ENCODE measurements around the gene AMH. TPM values are rescaled to one million over a fixed set of nuclear protein-coding genes. Genes with fewer than 3 reads are reported as not detected.

AMH gene
- polyA plus RNA-seq, 1 donor (not counting 4 experiments of a cell fraction or from before 2014, with no cell fraction given) = 0.07 TPM

DNA sequence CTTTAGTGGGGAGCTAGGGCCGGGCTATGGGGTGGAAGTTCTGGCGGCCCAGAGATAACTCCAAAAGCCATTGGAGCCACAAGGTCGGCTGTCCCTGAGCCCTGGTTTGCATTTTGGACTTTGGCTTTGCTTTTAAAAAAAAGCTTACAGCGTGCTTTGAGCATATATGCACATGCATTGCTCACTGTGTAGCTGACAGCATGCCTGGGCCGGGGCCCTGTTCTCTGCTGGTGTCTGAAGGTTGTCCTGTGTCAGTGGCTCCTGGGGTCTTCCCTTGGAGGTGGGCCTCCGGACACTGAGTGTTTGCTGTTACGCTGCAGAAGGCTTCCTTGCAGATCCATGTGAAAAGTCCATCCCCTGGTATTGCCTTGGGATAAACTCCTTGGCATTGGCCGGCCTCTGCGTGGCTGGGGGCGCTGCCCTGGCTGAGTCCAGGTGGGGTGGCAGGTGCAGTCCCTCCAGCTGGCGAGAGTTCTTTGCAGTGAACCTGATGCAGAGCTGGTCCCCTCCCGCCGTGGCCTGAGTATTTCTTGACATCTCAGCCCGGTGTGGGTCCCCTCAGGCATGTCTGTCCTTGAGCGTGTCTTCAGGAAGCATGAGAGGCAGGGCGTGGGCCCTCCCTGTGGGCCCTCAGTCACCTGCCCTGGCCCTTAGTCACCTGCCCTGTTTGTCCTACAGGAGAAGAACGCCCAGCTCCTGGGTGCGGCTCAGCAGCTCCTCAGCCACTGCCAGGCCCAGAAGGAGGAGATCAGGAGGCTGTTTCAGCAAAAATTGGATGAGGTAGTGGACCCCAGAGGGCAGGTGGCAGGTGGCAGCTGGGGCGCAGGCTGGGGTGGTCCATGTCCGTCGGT lies 36.0 kb upstream of the AMH start:
- Histone ChIP-seq H3K9ac (ENCODE audit: control insufficient read depth, extremely low read depth, insufficient read depth, low read length) (no peak overlapping the region), H3K27ac (ENCODE audit: control insufficient read depth, insufficient read depth, low read length) (peak overlapping the region; percentile 18), H3K36me3 (ENCODE audit: control insufficient read depth in 2 of 2, extremely low read depth in 1 of 2, insufficient read depth in 2 of 2, low read length in 2 of 2) (peaks cover 28 to 51% of the 10 kb centered on the region in 2 experiments), H4K20me1 (ENCODE audit: control insufficient read depth, extremely low read depth, insufficient read depth, low read length) (no peaks in the 10 kb centered on the region), H3K4me3 (ENCODE audit: control insufficient read depth in 2 of 3, extremely low read depth in 1 of 3, insufficient read depth in 2 of 3, low read depth in 1 of 3, low read length in 3 of 3) (no peak overlapping the region), H3K9me1 (ENCODE audit: control insufficient read depth, extremely low read depth, insufficient read depth, low read length) (peaks cover 4% of the 10 kb centered on the region), H3K27me3 (ENCODE audit: control insufficient read depth, extremely low read depth, insufficient read depth, low read length) (no peaks in the 10 kb centered on the region), H3K4me2 (ENCODE audit: control insufficient read depth, extremely low read depth, insufficient read depth, low read depth, low read length) (no peak overlapping the region), H2AFZ (ENCODE audit: control insufficient read depth, low read length) (no peak overlapping the region), H3K4me1 (ENCODE audit: control insufficient read depth, extremely low read depth, insufficient read depth, low read length) (peaks cover 19% of the 10 kb centered on the region), H3K9me3 (ENCODE audit: control insufficient read depth, low read depth, low read length) (no peaks in the 10 kb centered on the region), H3K79me2 (ENCODE audit: control insufficient read depth, insufficient read depth, low read length) (no peaks in the 10 kb centered on the region)
- dilution Hi-C loops (cut with MboI; ENCODE audit: extremely low pct_ligation_motif_present, low sequenced_read_pairs) = no loop called here
- FAIRE-seq (no peak), DNase-seq (ENCODE audit: low read depth, low spot score) (no peak)
- TF ChIP-seq CTCF (optimal IDR thresholded peaks at IDR 0.05 in 1 of 3, IDR thresholded peaks at IDR 0.05 in 1 of 3, conservative IDR thresholded peaks at IDR 0.05 in 1 of 3; ENCODE audit: extremely low read depth in 1 of 3, insufficient read depth in 2 of 3, low read length in 3 of 3) = no peak
- TF ChIP-seq EZH2 (IDR thresholded peaks at IDR 0.05; ENCODE audit: low read length) = no peak

DNA sequence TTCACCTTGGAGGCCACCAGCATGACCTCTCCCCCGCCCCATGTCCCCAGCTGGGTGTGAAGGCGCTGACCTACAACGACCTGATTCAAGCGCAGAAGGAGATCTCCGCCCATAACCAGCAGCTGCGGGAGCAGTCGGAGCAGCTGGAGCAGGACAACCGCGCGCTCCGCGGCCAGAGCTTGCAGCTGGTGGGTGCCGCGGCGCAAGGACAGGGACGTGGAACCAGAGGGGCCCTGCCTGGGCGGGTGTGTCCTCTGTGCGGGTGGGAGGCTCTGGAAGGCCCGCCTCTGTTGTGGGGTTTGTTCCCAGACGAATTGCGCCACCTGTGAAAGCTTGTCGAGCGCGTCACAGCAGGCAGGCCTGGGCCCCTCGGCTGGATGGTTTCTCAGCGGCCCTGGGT lies 35.3 kb upstream of the AMH start:
- Histone ChIP-seq H3K79me2 (ENCODE audit: control insufficient read depth, insufficient read depth, low read length) (no peaks in the 10 kb centered on the region), H3K36me3 (ENCODE audit: control insufficient read depth in 2 of 2, extremely low read depth in 1 of 2, insufficient read depth in 2 of 2, low read length in 2 of 2) (peaks cover 28 to 51% of the 10 kb centered on the region in 2 experiments), H3K27ac (ENCODE audit: control insufficient read depth, insufficient read depth, low read length) (no peak overlapping the region), H3K4me1 (ENCODE audit: control insufficient read depth, extremely low read depth, insufficient read depth, low read length) (peaks cover 12% of the 10 kb centered on the region), H3K4me2 (ENCODE audit: control insufficient read depth, extremely low read depth, insufficient read depth, low read depth, low read length) (no peak overlapping the region), H4K20me1 (ENCODE audit: control insufficient read depth, extremely low read depth, insufficient read depth, low read length) (no peaks in the 10 kb centered on the region), H3K9me1 (ENCODE audit: control insufficient read depth, extremely low read depth, insufficient read depth, low read length) (peaks cover 4% of the 10 kb centered on the region), H3K4me3 (ENCODE audit: control insufficient read depth in 2 of 3, extremely low read depth in 1 of 3, insufficient read depth in 2 of 3, low read depth in 1 of 3, low read length in 3 of 3) (no peak overlapping the region), H3K9me3 (ENCODE audit: control insufficient read depth, low read depth, low read length) (no peaks in the 10 kb centered on the region), H3K9ac (ENCODE audit: control insufficient read depth, extremely low read depth, insufficient read depth, low read length) (no peak overlapping the region), H2AFZ (ENCODE audit: control insufficient read depth, low read length) (no peak overlapping the region), H3K27me3 (ENCODE audit: control insufficient read depth, extremely low read depth, insufficient read depth, low read length) (no peaks in the 10 kb centered on the region)
- TF ChIP-seq EZH2 (IDR thresholded peaks at IDR 0.05; ENCODE audit: low read length) (no peak), CTCF (optimal IDR thresholded peaks at IDR 0.05 in 1 of 3, IDR thresholded peaks at IDR 0.05 in 1 of 3, conservative IDR thresholded peaks at IDR 0.05 in 1 of 3; ENCODE audit: extremely low read depth in 1 of 3, insufficient read depth in 2 of 3, low read length in 3 of 3) (no peak)
- dilution Hi-C loops (cut with MboI; ENCODE audit: extremely low pct_ligation_motif_present, low sequenced_read_pairs) = no loop called here
- no peak for FAIRE-seq
- DNase-seq (ENCODE audit: low read depth, low spot score) = no peak

All from keratinocyte (primary cell).